HUES6 (cell line): Measurements from ENCODE around the gene ZNF93.

Source experiments
- H3K27ac ChIP-seq: 2 replicates; pipeline ENCODE4 v1.7.0; 2013; ENCODE audit warnings: low read depth, mild to moderate bottlenecking, low read length, inconsistent platforms
- H3K27me3 ChIP-seq: 2 replicates; pipeline ENCODE4 v1.6.1; 2013; ENCODE audit warnings: low read length; ENCODE audit not compliant: control insufficient read depth, insufficient read depth
- H3K36me3 ChIP-seq: 2 replicates; pipeline ENCODE4 v1.6.1; 2013; ENCODE audit warnings: low read length; ENCODE audit not compliant: control insufficient read depth, insufficient read depth
- H3K4me1 ChIP-seq: 2 replicates; pipeline ENCODE4 v1.6.1; 2013; ENCODE audit warnings: low read length; ENCODE audit not compliant: control insufficient read depth, insufficient read depth
- H3K4me3 ChIP-seq: 2 replicates; pipeline ENCODE4 v1.5.1; 2013; ENCODE audit warnings: low read depth, low read length
- H3K9ac ChIP-seq: one replicate; pipeline ENCODE4 v1.6.1; 2013; ENCODE audit warnings: mild to moderate bottlenecking, low read length
- H3K9me3 ChIP-seq: 2 replicates; pipeline ENCODE4 v1.6.1; 2013; ENCODE audit warnings: low read depth, low read length; ENCODE audit not compliant: control insufficient read depth, insufficient read depth

The ZNF93 gene

DNA sequence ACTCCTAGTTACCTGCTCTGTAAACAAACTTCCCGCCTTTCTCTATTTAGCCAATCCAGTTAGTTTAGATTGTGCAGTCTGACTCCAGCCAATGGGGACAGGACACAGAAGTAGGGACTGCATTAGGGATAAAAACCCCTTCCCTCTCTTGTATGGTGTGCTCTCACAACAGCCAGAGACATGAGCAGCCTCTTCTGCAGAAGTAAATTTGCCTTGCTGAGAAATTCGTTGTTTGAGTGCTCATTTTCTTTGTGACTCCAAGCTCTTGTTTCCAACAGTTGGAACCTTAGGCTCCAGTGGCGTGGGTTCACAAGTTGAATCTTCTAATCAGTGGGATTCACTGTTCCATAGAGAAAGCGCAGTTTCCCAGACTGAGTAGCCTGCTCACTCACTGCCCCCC, 66.1 kb downstream of the ZNF93 start:
- Histone ChIP-seq H3K4me1 (no peaks in the 10 kb centered on the region), H3K4me3 (no peak overlapping the region), H3K36me3 (no peaks in the 10 kb centered on the region), H3K9ac (no peak overlapping the region), H3K27me3 (no peaks in the 10 kb centered on the region), H3K9me3 (peaks cover 39% of the 10 kb centered on the region), H3K27ac (no peak overlapping the region)
